Keratinocyte (primary cell): Measurements from ENCODE around the gene SSX2IP. TPM values are rescaled to one million over a fixed set of nuclear protein-coding genes. Genes with fewer than 3 reads are reported as not detected.
A peak's percentile ranks its signal among the peaks of the same experiment; 100 is the strongest.

ENCODE experiments used
- DNase-seq: peaks from one replicate; pipeline ENCODE4 v3.0.0-alpha.2; 2011; ENCODE audit warnings: low read depth, missing footprints, low spot score
- FAIRE-seq: peaks from 2 replicates; lab custom pipeline; 2011; peaks lifted over from hg19 to GRCh38; lab: Jason Lieb, UNC
- H2AFZ ChIP-seq: 2 replicates; pipeline ENCODE4 v1.6.0; 2012; ENCODE audit warnings: low read length, control low read depth, inconsistent platforms; ENCODE audit not compliant: control insufficient read depth
- H3K27ac ChIP-seq: 2 replicates; pipeline ENCODE4 v1.5.1; 2011; ENCODE audit warnings: low read length; ENCODE audit not compliant: control insufficient read depth, insufficient read depth
- H3K27me3 ChIP-seq: 3 replicates; pipeline ENCODE4 v1.6.0; 2011; ENCODE audit warnings: low read length; ENCODE audit not compliant: control insufficient read depth, insufficient read depth; ENCODE audit errors: extremely low read depth
- H3K36me3 ChIP-seq, 2 experiments: 2 replicates in 1 of 2; 3 replicates in 1 of 2; pipeline ENCODE4 v1.5.1; 2011; ENCODE audit warnings: low read length in 2 of 2, mild to moderate bottlenecking in 1 of 2; ENCODE audit not compliant: control insufficient read depth in 2 of 2, insufficient read depth in 2 of 2; ENCODE audit errors: extremely low read depth in 1 of 2
- H3K4me1 ChIP-seq: 3 replicates; pipeline ENCODE4 v1.5.1; 2011; ENCODE audit warnings: low read length; ENCODE audit not compliant: control insufficient read depth, insufficient read depth; ENCODE audit errors: extremely low read depth
- H3K4me2 ChIP-seq: 3 replicates; pipeline ENCODE4 v1.6.0; 2011; ENCODE audit warnings: low read depth, low read length; ENCODE audit not compliant: control insufficient read depth, insufficient read depth; ENCODE audit errors: extremely low read depth
- H3K4me3 ChIP-seq, 3 experiments: fragments of 200-600 bp in 1 of 3; sonication (generic) in 1 of 3; 2 replicates in 2 of 3; 3 replicates in 1 of 3; pipeline ENCODE4 v1.5.1; 2011 to 2016; ENCODE audit warnings: low read length in 3 of 3, mild to moderate bottlenecking in 3 of 3, control low read depth in 2 of 3, inconsistent platforms in 1 of 3, low read depth in 1 of 3, mixed read lengths in 1 of 3, mixed run types in 1 of 3, moderate library complexity in 1 of 3; ENCODE audit not compliant: control insufficient read depth in 2 of 3, insufficient read depth in 2 of 3; ENCODE audit errors: extremely low read depth in 1 of 3
- H3K79me2 ChIP-seq: 2 replicates; pipeline ENCODE4 v1.6.0; 2012; ENCODE audit warnings: low read length; ENCODE audit not compliant: control insufficient read depth, insufficient read depth
- H3K9ac ChIP-seq: 3 replicates; pipeline ENCODE4 v1.6.0; 2011; ENCODE audit warnings: low read length; ENCODE audit not compliant: control insufficient read depth, insufficient read depth; ENCODE audit errors: extremely low read depth
- H3K9me1 ChIP-seq: 3 replicates; pipeline ENCODE4 v1.6.0; 2011; ENCODE audit warnings: low read length; ENCODE audit not compliant: control insufficient read depth, insufficient read depth; ENCODE audit errors: extremely low read depth
- H3K9me3 ChIP-seq: 2 replicates; pipeline ENCODE4 v1.5.1; 2012; ENCODE audit warnings: low read depth, low read length; ENCODE audit not compliant: control insufficient read depth
- H4K20me1 ChIP-seq: 3 replicates; pipeline ENCODE4 v1.6.0; 2011; ENCODE audit warnings: low read length; ENCODE audit not compliant: control insufficient read depth, insufficient read depth; ENCODE audit errors: extremely low read depth
- CTCF ChIP-seq, 3 experiments: IDR thresholded peaks in 1 of 3; conservative IDR thresholded peaks in 1 of 3; optimal IDR thresholded peaks in 1 of 3; 2 replicates in 2 of 3; 3 replicates in 1 of 3; pipeline versions ENCODE3 to v1.5.1; 2011; ENCODE audit warnings: low read length in 3 of 3, mild to moderate bottlenecking in 3 of 3, moderate library complexity in 2 of 3, control low read depth in 1 of 3, inconsistent platforms in 1 of 3; ENCODE audit not compliant: insufficient read depth in 2 of 3; ENCODE audit errors: extremely low read depth in 1 of 3
- EZH2 ChIP-seq: IDR thresholded peaks from one replicate; pipeline ENCODE4 v1.6.1; 2012; ENCODE audit warnings: inconsistent platforms, mild to moderate bottlenecking, low read length, moderate library complexity
- dilution Hi-C: fragments of 300-500 bp; cut with MboI; formaldehyde crosslinking; loops from one replicate; pipeline ENCODE4 v1.7.0; 2020; ENCODE audit warnings: low sequenced_read_pairs; ENCODE audit not compliant: extremely low pct_ligation_motif_present
- polyA plus RNA-seq, 5 experiments: library from polyadenylated mRNA; depleted of rRNA in 3 of 5; stranded (reverse) in 3 of 5; stranded (forward) in 1 of 5; unstranded in 1 of 5; fragments of >200 nt; gene quantifications; 1 replicate in 1 of 5; 2 replicates in 3 of 5; 3 replicates in 1 of 5; pipeline versions ENCODE4 v1.2.1 to v1.2.3, GENCODE V29; 2011 to 2012; ENCODE audit warnings: missing spikeins in 2 of 5, low read depth in 1 of 5, low replicate concordance in 1 of 5

Gene SSX2IP
- polyA plus RNA-seq, 1 donor (not counting 4 experiments of a cell fraction or from before 2014, with no cell fraction given) = 13.0 TPM

- no peaks in the 10 kb centered on the region for H3K36me3 ChIP-seq
- H3K4me3 ChIP-seq = no peak overlapping the region
- H3K4me1 ChIP-seq = no peaks in the 10 kb centered on the region
- no peak for DNase-seq
- no peak overlapping the region for H3K4me2 ChIP-seq
- no peak overlapping the region for H3K27ac ChIP-seq
- no peaks in the 10 kb centered on the region for H3K79me2 ChIP-seq
- H3K27me3 ChIP-seq = no peaks in the 10 kb centered on the region
- no peaks in the 10 kb centered on the region for H3K9me1 ChIP-seq
- no peak overlapping the region for H2AFZ ChIP-seq
- TF ChIP-seq EZH2 = no peak
- no peaks in the 10 kb centered on the region for H4K20me1 ChIP-seq
- peak; percentile 20 for FAIRE-seq
- dilution Hi-C loops = no loop called here
- no peak overlapping the region for H3K9ac ChIP-seq
- no peaks in the 10 kb centered on the region for H3K9me3 ChIP-seq
Observed at GRCh38 chr1:84709131-84709530, 18.9 kb upstream of the SSX2IP start.

- dilution Hi-C loops = no loop called here
- no peaks in the 10 kb centered on the region for H3K79me2 ChIP-seq
- H3K4me2 ChIP-seq = no peak overlapping the region
- no peaks in the 10 kb centered on the region for H3K27me3 ChIP-seq
- FAIRE-seq (peak; percentile 32), DNase-seq (no peak)
- H3K9me3 ChIP-seq = no peaks in the 10 kb centered on the region
- no peaks in the 10 kb centered on the region for H3K9me1 ChIP-seq
- no peak overlapping the region for H2AFZ ChIP-seq
- no peak overlapping the region for H3K9ac ChIP-seq
- no peak overlapping the region for H3K4me3 ChIP-seq
- no peak overlapping the region for H3K27ac ChIP-seq
- no peaks in the 10 kb centered on the region for H4K20me1 ChIP-seq
- no peaks in the 10 kb centered on the region for H3K4me1 ChIP-seq
- TF ChIP-seq EZH2 = no peak
- TF ChIP-seq CTCF (optimal IDR thresholded peaks at IDR 0.05 in 1 of 3, IDR thresholded peaks at IDR 0.05 in 1 of 3, conservative IDR thresholded peaks at IDR 0.05 in 1 of 3; ENCODE audit: extremely low read depth in 1 of 3, insufficient read depth in 2 of 3, low read length in 3 of 3) = no peak
- H3K36me3 ChIP-seq = no peaks in the 10 kb centered on the region
Observed at GRCh38 chr1:84708031-84708430, 17.8 kb upstream of the SSX2IP start.

- Histone ChIP-seq H3K27me3 (no peaks in the 10 kb centered on the region), H3K9me1 (no peaks in the 10 kb centered on the region), H3K9ac (no peak overlapping the region), H3K4me2 (no peak overlapping the region), H3K36me3 (no peaks in the 10 kb centered on the region), H3K4me3 (no peak overlapping the region), H3K27ac (no peak overlapping the region), H2AFZ (no peak overlapping the region), H3K4me1 (no peaks in the 10 kb centered on the region), H4K20me1 (no peaks in the 10 kb centered on the region), H3K79me2 (no peaks in the 10 kb centered on the region), H3K9me3 (no peaks in the 10 kb centered on the region)
- FAIRE-seq = no peak
- no peak for TF ChIP-seq EZH2
- TF ChIP-seq CTCF (optimal IDR thresholded peaks at IDR 0.05 in 1 of 3, IDR thresholded peaks at IDR 0.05 in 1 of 3, conservative IDR thresholded peaks at IDR 0.05 in 1 of 3; ENCODE audit: extremely low read depth in 1 of 3, insufficient read depth in 2 of 3, low read length in 3 of 3) = no peak
- no peak for DNase-seq
- dilution Hi-C loops = no loop called here
Observed at GRCh38 chr1:84705513-84705912, 15.3 kb upstream of the SSX2IP start.
